ENCODE measurements around the gene RNASE13. TPM values are rescaled to one million over a fixed set of nuclear protein-coding genes. Genes with fewer than 3 reads are reported as not detected.

The RNASE13 gene
- total and polyA plus RNA-seq, 2 of the 4 experiments (the other 2 are of a cell fraction): not detected

- H3K9me1 ChIP-seq (ENCODE audit: insufficient read depth, low read length): no peaks in the 10 kb centered on the region
- in situ Hi-C loops (cut with MboI; ENCODE audit: low sequenced_read_pairs): loop anchor here (25.0 kb wide), 1 partner anchor 660 kb away; the partner anchor contains the start of genes CCNB1IP1 and PARP2
These were observed 37.5 kb downstream of the RNASE13 start for GRCh38 chr14:20997115-20997514.

More at GRCh38 chr14:20997115-20997514, 37.5 kb downstream of the RNASE13 start:
- Histone ChIP-seq H3K4me3 (ENCODE audit: insufficient read depth, low read depth, low read length) (no peak overlapping the region), H3K27me3 (ENCODE audit: control insufficient read depth, insufficient read depth, low read length) (peaks cover 1% of the 10 kb centered on the region), H4K8ac (ENCODE audit: low read depth in 2 of 2, low read length in 2 of 2) (no peak overlapping the region), H3K79me1 (ENCODE audit: low read depth in 1 of 2, low read length in 2 of 2) (peaks cover 0 to 5% of the 10 kb centered on the region in 2 experiments; a peak in 2 of 4 replicates), H3K27ac (ENCODE audit: insufficient read depth, low read length) (no peak overlapping the region), H3K4me2 (ENCODE audit: low read depth, low read length) (no peak overlapping the region), H3K4me1 (ENCODE audit: control insufficient read depth, insufficient read depth, low read length) (peaks cover 3% of the 10 kb centered on the region), H3K4ac (ENCODE audit: low read depth, low read length) (no peak overlapping the region), H2BK15ac (ENCODE audit: low read depth, low read length) (no peak overlapping the region), H3K56ac (ENCODE audit: extremely low read depth, insufficient read depth, low read length) (no peak overlapping the region), H4K5ac (ENCODE audit: low read depth, low read length) (no peak overlapping the region), H4K20me1 (ENCODE audit: insufficient read depth, low read length) (no peaks in the 10 kb centered on the region), H2BK5ac (ENCODE audit: low read depth, low read length, poor library complexity, severe bottlenecking) (no peak overlapping the region), H3K9me3 (ENCODE audit: control insufficient read depth, insufficient read depth, low read length) (no peaks in the 10 kb centered on the region), H2AFZ (replicated peaks; ENCODE audit: low read length, poor library complexity) (no peak overlapping the region), H3K9ac (ENCODE audit: low read depth, low read length) (no peak overlapping the region), H2BK120ac (ENCODE audit: low read depth, low read length) (no peak overlapping the region), H2AK5ac (ENCODE audit: low read depth, low read length) (no peak overlapping the region), H2AK9ac (replicated peaks; ENCODE audit: low read depth, low read length, poor library complexity) (no peak overlapping the region), H3K18ac (ENCODE audit: low read depth, low read length) (no peak overlapping the region), H3K14ac (replicated peaks; ENCODE audit: low read depth, low read length) (no peak overlapping the region), H2BK20ac (ENCODE audit: low read depth, low read length) (no peak overlapping the region), H3K36me3 (ENCODE audit: control insufficient read depth, insufficient read depth, low read length) (peaks cover 28% of the 10 kb centered on the region), H3K23ac (ENCODE audit: low read depth, low read length) (no peak overlapping the region), H4K91ac (ENCODE audit: insufficient read depth, low read depth, low read length) (no peak overlapping the region)
- ChIA-PET POLR2A (ENCODE audit: unreplicated experiment) (no interaction called here), CTCF (interaction anchor here (0.6 kb wide), 2 partner anchors 113 to 547 kb away, joined by 3 to 4 read pairs; no protein-coding TSS in a partner anchor)
- no TSS peak for BruUV-seq (replicated peaks)
- intact Hi-C loops (cut with micrococcal nuclease) (no loop called here), dilution Hi-C loops (cut with HindIII; ENCODE audit: low sequenced_read_pairs, unreplicated experiment) (no loop called here)
- no CpG with 5 or more reads among the region's 4 CpGs for WGBS, 2 experiments (ENCODE audit: extremely low coverage in 2 of 2, insufficient read length in 1 of 2)
- ATAC-seq (ENCODE audit: low read depth): no peak
- TF ChIP-seq CTCF (conservative IDR thresholded peaks at IDR 0.05; ENCODE audit: low read depth, low read length) (no peak), MAZ (IDR thresholded peaks at IDR 0.05; ENCODE audit: borderline replicate concordance, low read depth, low read length) (no peak), MXI1 (IDR thresholded peaks at IDR 0.05; ENCODE audit: borderline replicate concordance, low read depth, low read length) (no peak), CEBPB (IDR thresholded peaks at IDR 0.05; ENCODE audit: low read depth, low read length) (no peak), RAD21 (IDR thresholded peaks at IDR 0.05; ENCODE audit: low read length) (no peak), NFE2L2 (IDR thresholded peaks at IDR 0.05; ENCODE audit: low read depth, low read length) (no peak)
- no peak for DNase-seq

Data from IMR-90 (cell line).